RWPE2 (cell line): ENCODE data around the gene ADAM23.

Source experiments
- ATAC-seq: fragments of 200-7000 bp; cut with Tn5 transposase; 3 replicates; pipeline ENCODE4 v1.9.1; 2021; ENCODE audit warnings: low read depth
- DNase-seq: peaks from one replicate; pipeline ENCODE4 v3.0.0-alpha.2; 2020; ENCODE audit warnings: low spot score
- H3K27ac ChIP-seq: fragments of 450-650 bp; 2 replicates; pipeline ENCODE4 v1.5.1; 2017; ENCODE audit warnings: mild to moderate bottlenecking; ENCODE audit not compliant: poor library complexity, severe bottlenecking
- H3K27me3 ChIP-seq: fragments of 250-450 bp; sonication (Bioruptor Pico); 2 replicates; pipeline ENCODE4 v1.5.1; 2021; ENCODE audit warnings: mild to moderate bottlenecking, moderate library complexity; ENCODE audit not compliant: insufficient read depth, poor library complexity, severe bottlenecking
- H3K36me3 ChIP-seq: fragments of 250-450 bp; sonication (Bioruptor Pico); 2 replicates; pipeline ENCODE4 v1.5.1; 2020; ENCODE audit warnings: low read depth, mild to moderate bottlenecking, moderate library complexity
- H3K4me1 ChIP-seq: fragments of 250-450 bp; sonication (Bioruptor Pico); 2 replicates; pipeline ENCODE4 v1.5.1; 2021; ENCODE audit warnings: mild to moderate bottlenecking, moderate library complexity; ENCODE audit not compliant: insufficient read depth, poor library complexity, severe bottlenecking
- H3K4me3 ChIP-seq: fragments of 250-450 bp; sonication (Bioruptor Pico); 2 replicates; pipeline ENCODE4 v1.5.1; 2021; ENCODE audit warnings: mild to moderate bottlenecking, moderate library complexity; ENCODE audit not compliant: severe bottlenecking
- H3K9me3 ChIP-seq: fragments of 250-450 bp; sonication (Bioruptor Pico); 2 replicates; pipeline ENCODE4 v1.5.1; 2021; ENCODE audit warnings: mild to moderate bottlenecking, moderate library complexity; ENCODE audit not compliant: severe bottlenecking
- CTCF ChIP-seq: fragments of 450-650 bp; IDR thresholded peaks from one replicate; pipeline ENCODE4 v1.5.1; 2017; ENCODE audit warnings: mild to moderate bottlenecking, moderate library complexity; ENCODE audit not compliant: poor library complexity, severe bottlenecking

The ADAM23 gene

DNA sequence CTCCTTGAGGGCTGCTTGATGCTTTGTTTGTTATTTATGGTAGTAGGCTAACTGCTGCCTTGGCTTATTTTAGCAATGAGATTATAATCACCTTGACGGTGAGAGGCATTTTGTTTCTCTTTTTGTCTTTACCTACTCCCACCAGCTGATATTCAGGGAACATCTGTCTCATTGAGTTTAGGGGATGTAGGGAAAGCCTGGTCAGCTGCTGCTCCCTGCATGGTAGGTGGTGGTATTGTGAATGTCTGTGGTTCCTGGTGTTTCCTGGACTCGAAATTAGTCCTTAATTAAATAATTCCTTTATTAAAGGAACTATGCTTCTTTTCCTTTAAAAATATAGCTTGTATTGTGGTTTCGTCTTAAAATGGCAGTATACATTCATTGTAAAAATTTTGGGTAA is 77.8 kb downstream of the ADAM23 start:
- DNase-seq: no peak
- Histone ChIP-seq H3K27ac (no peak overlapping the region), H3K36me3 (no peaks in the 10 kb centered on the region), H3K27me3 (no peaks in the 10 kb centered on the region), H3K9me3 (no peaks in the 10 kb centered on the region), H3K4me1 (no peaks in the 10 kb centered on the region), H3K4me3 (no peak overlapping the region)
- ATAC-seq: no peak
- TF ChIP-seq CTCF: no peak

DNA sequence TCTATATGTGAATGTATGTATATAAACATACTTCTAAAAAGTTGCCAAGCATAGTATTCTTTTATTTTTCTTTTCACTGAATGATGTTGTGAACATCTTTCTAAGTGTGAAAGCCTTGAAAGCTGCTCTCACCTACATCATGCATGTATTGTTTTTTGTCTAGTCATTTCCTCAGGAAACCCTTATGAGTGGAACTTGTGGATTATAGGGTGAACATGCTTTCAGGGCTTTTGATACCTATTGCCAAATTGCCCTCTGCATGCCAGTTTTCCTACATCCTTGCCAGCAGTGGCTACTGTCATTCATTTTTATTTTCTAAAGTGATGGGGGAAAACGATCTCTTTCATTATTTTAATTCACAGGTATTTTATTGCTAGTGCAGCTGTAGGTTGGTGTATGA is 78.3 kb downstream of the ADAM23 start:
- no peak for ATAC-seq
- H3K27ac ChIP-seq: no peak overlapping the region

GRCh38 chr2:206526416-206526815 is 83.1 kb downstream of the ADAM23 start:
- DNase-seq (no peak), ATAC-seq (no peak)
- no peak for TF ChIP-seq CTCF
- no peaks in the 10 kb centered on the region for H3K9me3 ChIP-seq
- H3K4me3 ChIP-seq: no peak overlapping the region
- no peak overlapping the region for H3K27ac ChIP-seq
- no peaks in the 10 kb centered on the region for H3K36me3 ChIP-seq
- peaks cover 4% of the 10 kb centered on the region for H3K4me1 ChIP-seq
- no peaks in the 10 kb centered on the region for H3K27me3 ChIP-seq

More for the DNA sequence above, 78.3 kb downstream of the ADAM23 start:
- Histone ChIP-seq H3K9me3 (no peaks in the 10 kb centered on the region), H3K4me1 (no peaks in the 10 kb centered on the region), H3K27me3 (no peaks in the 10 kb centered on the region), H3K36me3 (no peaks in the 10 kb centered on the region), H3K4me3 (no peak overlapping the region)
- no peak for DNase-seq
- TF ChIP-seq CTCF: no peak

- ATAC-seq (peak; percentile 51; the same call in 1 of the 3 replicates), DNase-seq (no peak)
- peaks cover 4% of the 10 kb centered on the region for H3K4me1 ChIP-seq
- H3K27ac ChIP-seq: no peak overlapping the region
- TF ChIP-seq CTCF: no peak
- H3K36me3 ChIP-seq: no peaks in the 10 kb centered on the region
- no peak overlapping the region for H3K4me3 ChIP-seq
- no peaks in the 10 kb centered on the region for H3K9me3 ChIP-seq
- no peaks in the 10 kb centered on the region for H3K27me3 ChIP-seq
These were observed 83.8 kb downstream of the ADAM23 start for GRCh38 chr2:206527153-206527552.

DNA sequence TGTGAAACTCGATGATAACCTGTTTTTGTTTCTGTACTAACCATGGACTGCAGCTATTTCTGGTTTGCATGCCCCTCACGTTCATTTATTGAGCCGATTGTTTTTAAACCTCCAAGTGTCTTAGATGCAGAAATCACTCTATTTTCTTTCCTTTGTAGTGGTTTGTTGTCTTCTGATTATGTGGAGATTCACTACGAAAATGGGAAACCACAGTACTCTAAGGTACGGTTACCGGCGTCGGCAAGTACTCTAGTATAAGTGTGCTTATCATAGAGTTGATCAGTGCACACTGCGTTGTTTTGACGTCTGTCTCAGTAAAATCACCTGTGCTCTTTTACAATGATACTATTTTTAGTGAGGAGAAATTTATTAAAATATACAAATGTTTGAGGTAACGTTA is 87.4 kb downstream of the ADAM23 start:
- Histone ChIP-seq H3K4me3 (no peak overlapping the region), H3K4me1 (peaks cover 4% of the 10 kb centered on the region), H3K27ac (no peak overlapping the region), H3K36me3 (no peaks in the 10 kb centered on the region), H3K9me3 (no peaks in the 10 kb centered on the region), H3K27me3 (no peaks in the 10 kb centered on the region)
- TF ChIP-seq CTCF: no peak
- ATAC-seq (no peak), DNase-seq (no peak)
